Dermis microvascular lymphatic vessel endothelial cell (primary cell): Measurements from ENCODE around the gene KRT79. TPM values are rescaled to one million over a fixed set of nuclear protein-coding genes. Genes with fewer than 3 reads are reported as not detected.

Experiments used
- DNase-seq, 2 donors: peaks; one replicate each; pipeline versions ENCODE4 v3.0.0 to v3.0.0-alpha.2; 2010; ENCODE audit warnings: low read depth in 2 of 2
- total RNA-seq: library from RNA; depleted of rRNA; stranded (reverse); fragments of >200 nt; gene quantifications from 2 replicates; pipeline ENCODE4 v1.2.1, GENCODE V29; 2014

The KRT79 gene
- total RNA-seq, 1 donor from 2014 or later: not detected

- DNase-seq: no peak
Observed at GRCh38 chr12:52772188-52772587, 61.9 kb downstream of the KRT79 start.

GRCh38 chr12:52771505-52771904 is 62.6 kb downstream of the KRT79 start:
- DNase-seq: no peak

Other genes with a start within 250 kb of the KRT79 start
- gene KRT72, start 232.8 kb downstream of the KRT79 start, total RNA-seq: not detected in 2 replicates
- gene KRT73, start 215.8 kb downstream of the KRT79 start, total RNA-seq: not detected in 2 replicates
- not detected in 2 replicates for gene KRT2, start 182.1 kb downstream of the KRT79 start, total RNA-seq
- gene KRT1, start 153.9 kb downstream of the KRT79 start, total RNA-seq: not detected in 2 replicates
- not detected in 2 replicates for gene KRT77, start 130.8 kb downstream of the KRT79 start, total RNA-seq
- gene KRT76, start 57.0 kb downstream of the KRT79 start, total RNA-seq: not detected in 2 replicates
- not detected in 2 replicates for gene KRT3, start 38.2 kb downstream of the KRT79 start, total RNA-seq
- gene KRT4, start 20.2 kb downstream of the KRT79 start, total RNA-seq: not detected in 2 replicates
- not detected in 2 replicates for gene KRT78, start 14.7 kb upstream of the KRT79 start, total RNA-seq
- gene KRT8, start 70.8 kb upstream of the KRT79 start, total RNA-seq: 8.7 and 10.4 TPM in 2 replicates
- gene KRT18, start 114.8 kb upstream of the KRT79 start, total RNA-seq: 167 and 191 TPM in 2 replicates
- gene EIF4B, start 172.1 kb upstream of the KRT79 start, total RNA-seq: 834 and 1,072 TPM in 2 replicates
- gene TNS2, start 215.8 kb upstream of the KRT79 start, total RNA-seq: 16.7 and 26.7 TPM in 2 replicates
- 9.8 and 15.4 TPM in 2 replicates for gene SPRYD3, start 245.1 kb upstream of the KRT79 start, total RNA-seq